Measurements from ENCODE around the gene CHKA. TPM values are rescaled to one million over a fixed set of nuclear protein-coding genes. Genes with fewer than 3 reads are reported as not detected.
A peak's percentile ranks its signal among the peaks of the same experiment; 100 is the strongest.

CHKA gene
- total RNA-seq, 1 donor from 2014 or later, result 60.4 TPM

GRCh38 chr11:68165601-68166000 is 44.4 kb upstream of the CHKA start:
- Mint-ChIP-seq H3K36me3 (ENCODE audit: insufficient read depth) (peaks cover 37% of the 10 kb centered on the region), H3K4me3 (ENCODE audit: low read depth) (no peak overlapping the region), H3K27me3 (no peaks in the 10 kb centered on the region), H3K9me3 (ENCODE audit: low read depth) (no peaks in the 10 kb centered on the region), H3K27ac (peak overlapping the region; percentile 19), H3K4me1 (ENCODE audit: low read depth) (peaks cover 17% of the 10 kb centered on the region)
- no peak for DNase-seq (ENCODE audit: low spot score, unreplicated experiment)
- no peak for TF ChIP-seq CTCF (IDR thresholded peaks at IDR 0.05; ENCODE audit: unreplicated experiment)

GRCh38 chr11:68164437-68164836 is 43.2 kb upstream of the CHKA start:
- peaks cover 19% of the 10 kb centered on the region for H3K4me1 Mint-ChIP-seq (ENCODE audit: low read depth)
- DNase-seq (ENCODE audit: low spot score, unreplicated experiment), result no peak
- H3K9me3 Mint-ChIP-seq (ENCODE audit: low read depth), result no peaks in the 10 kb centered on the region
- H3K27me3 Mint-ChIP-seq, result no peaks in the 10 kb centered on the region
- no peak overlapping the region for H3K4me3 Mint-ChIP-seq (ENCODE audit: low read depth)
- H3K27ac Mint-ChIP-seq, result no peak overlapping the region
- TF ChIP-seq CTCF (IDR thresholded peaks at IDR 0.05; ENCODE audit: unreplicated experiment), result no peak
- H3K36me3 Mint-ChIP-seq (ENCODE audit: insufficient read depth), result peaks cover 35% of the 10 kb centered on the region

- H3K4me3 Mint-ChIP-seq (ENCODE audit: low read depth), result no peak overlapping the region
- no peaks in the 10 kb centered on the region for H3K27me3 Mint-ChIP-seq
- peaks cover 16% of the 10 kb centered on the region for H3K4me1 Mint-ChIP-seq (ENCODE audit: low read depth)
- H3K9me3 Mint-ChIP-seq (ENCODE audit: low read depth), result no peaks in the 10 kb centered on the region
- DNase-seq (ENCODE audit: low spot score, unreplicated experiment), result no peak
- TF ChIP-seq CTCF (IDR thresholded peaks at IDR 0.05; ENCODE audit: unreplicated experiment), result no peak
- H3K36me3 Mint-ChIP-seq (ENCODE audit: insufficient read depth), result peaks cover 34% of the 10 kb centered on the region
- no peak overlapping the region for H3K27ac Mint-ChIP-seq
These were observed 42.5 kb upstream of the CHKA start for GRCh38 chr11:68163691-68164090.

- no peaks in the 10 kb centered on the region for H3K9me3 Mint-ChIP-seq (ENCODE audit: low read depth)
- peaks cover 44% of the 10 kb centered on the region for H3K36me3 Mint-ChIP-seq (ENCODE audit: insufficient read depth)
- no peak overlapping the region for H3K4me3 Mint-ChIP-seq (ENCODE audit: low read depth)
- DNase-seq (ENCODE audit: low spot score, unreplicated experiment), result no peak
- H3K27ac Mint-ChIP-seq, result no peak overlapping the region
- H3K27me3 Mint-ChIP-seq, result no peaks in the 10 kb centered on the region
- peaks cover 2% of the 10 kb centered on the region for H3K4me1 Mint-ChIP-seq (ENCODE audit: low read depth)
- no peak for TF ChIP-seq CTCF (IDR thresholded peaks at IDR 0.05; ENCODE audit: unreplicated experiment)
These were observed 39.0 kb upstream of the CHKA start for GRCh38 chr11:68160100-68160695.

GRCh38 chr11:68159665-68160064 is 38.5 kb upstream of the CHKA start:
- no peak for TF ChIP-seq CTCF (IDR thresholded peaks at IDR 0.05; ENCODE audit: unreplicated experiment)
- no peak overlapping the region for H3K4me3 Mint-ChIP-seq (ENCODE audit: low read depth)
- peaks cover 47% of the 10 kb centered on the region for H3K36me3 Mint-ChIP-seq (ENCODE audit: insufficient read depth)
- no peaks in the 10 kb centered on the region for H3K9me3 Mint-ChIP-seq (ENCODE audit: low read depth)
- peaks cover 2% of the 10 kb centered on the region for H3K4me1 Mint-ChIP-seq (ENCODE audit: low read depth)
- H3K27me3 Mint-ChIP-seq, result no peaks in the 10 kb centered on the region
- no peak for DNase-seq (ENCODE audit: low spot score, unreplicated experiment)
- no peak overlapping the region for H3K27ac Mint-ChIP-seq
